NCI-H526 (cell line): Measurements from ENCODE around the gene TUBB1.

ENCODE experiments used
- DNase-seq, 2 experiments: peaks; one replicate each; lab custom pipeline; 2025; lab: John Stamatoyannopoulos, UW

TUBB1 gene

GRCh38 chr20:58989196-58989595 lies 30.0 kb upstream of the TUBB1 start:
- no peak for DNase-seq

DNA sequence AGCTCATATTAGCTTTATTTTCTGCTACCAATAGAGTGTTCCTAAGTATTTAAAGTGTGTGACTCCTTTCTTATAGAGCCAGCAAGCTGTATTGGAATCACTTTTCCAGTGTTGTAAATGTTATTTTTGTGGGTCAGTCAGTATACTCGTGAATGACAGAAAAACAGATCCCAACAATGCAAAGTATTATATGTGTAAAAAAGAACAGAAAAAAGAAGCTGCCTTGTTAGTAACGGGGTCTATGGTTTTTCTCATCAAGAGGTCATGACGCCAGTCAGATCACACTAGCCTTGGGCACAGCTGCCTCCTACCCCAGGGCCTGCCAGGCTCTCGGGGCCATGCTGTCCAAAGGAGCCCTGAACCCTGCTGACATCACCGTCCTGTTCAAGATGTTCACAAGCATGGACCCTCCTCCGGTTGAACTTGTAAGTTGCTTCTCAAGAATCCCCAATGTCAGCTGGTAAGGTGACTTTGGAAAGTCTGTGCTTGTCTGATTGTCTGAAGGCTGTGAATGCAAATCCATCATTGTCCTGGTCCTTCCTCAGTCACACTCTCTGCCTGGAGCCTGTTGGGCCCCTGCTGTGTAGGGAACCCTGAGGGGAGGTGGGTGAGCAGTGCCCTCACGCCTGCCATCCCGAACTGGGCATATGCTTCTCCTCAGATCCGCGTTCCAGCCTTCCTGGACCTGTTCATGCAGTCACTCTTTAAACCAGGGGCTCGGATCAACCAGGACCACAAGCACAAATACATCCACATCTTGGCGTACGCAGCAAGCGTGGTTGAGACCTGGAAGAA lies 28.4 kb upstream of the TUBB1 start:
- no peak for DNase-seq

- no peak for DNase-seq
Observed at GRCh38 chr20:58991715-58992114, 27.5 kb upstream of the TUBB1 start.

DNA sequence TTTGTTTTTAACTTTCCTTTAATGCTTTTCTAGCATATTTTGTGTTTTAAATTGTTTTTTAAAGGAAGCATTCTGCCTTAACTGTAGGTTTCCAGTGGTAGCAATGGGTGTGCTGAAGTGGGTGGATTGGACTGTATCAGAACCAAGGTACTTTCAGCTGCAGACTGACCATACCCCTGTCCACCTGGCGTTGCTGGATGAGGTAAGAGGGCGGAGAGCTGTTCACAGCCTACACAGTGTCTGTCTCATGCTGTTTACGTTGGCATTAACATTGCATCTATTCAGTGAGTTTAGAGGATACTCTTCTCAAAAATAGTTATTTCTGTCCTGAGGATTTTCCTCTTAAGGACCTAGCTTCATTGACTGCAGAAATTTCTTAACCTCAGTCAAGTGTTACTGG lies 26.3 kb upstream of the TUBB1 start:
- no peak for DNase-seq

DNA sequence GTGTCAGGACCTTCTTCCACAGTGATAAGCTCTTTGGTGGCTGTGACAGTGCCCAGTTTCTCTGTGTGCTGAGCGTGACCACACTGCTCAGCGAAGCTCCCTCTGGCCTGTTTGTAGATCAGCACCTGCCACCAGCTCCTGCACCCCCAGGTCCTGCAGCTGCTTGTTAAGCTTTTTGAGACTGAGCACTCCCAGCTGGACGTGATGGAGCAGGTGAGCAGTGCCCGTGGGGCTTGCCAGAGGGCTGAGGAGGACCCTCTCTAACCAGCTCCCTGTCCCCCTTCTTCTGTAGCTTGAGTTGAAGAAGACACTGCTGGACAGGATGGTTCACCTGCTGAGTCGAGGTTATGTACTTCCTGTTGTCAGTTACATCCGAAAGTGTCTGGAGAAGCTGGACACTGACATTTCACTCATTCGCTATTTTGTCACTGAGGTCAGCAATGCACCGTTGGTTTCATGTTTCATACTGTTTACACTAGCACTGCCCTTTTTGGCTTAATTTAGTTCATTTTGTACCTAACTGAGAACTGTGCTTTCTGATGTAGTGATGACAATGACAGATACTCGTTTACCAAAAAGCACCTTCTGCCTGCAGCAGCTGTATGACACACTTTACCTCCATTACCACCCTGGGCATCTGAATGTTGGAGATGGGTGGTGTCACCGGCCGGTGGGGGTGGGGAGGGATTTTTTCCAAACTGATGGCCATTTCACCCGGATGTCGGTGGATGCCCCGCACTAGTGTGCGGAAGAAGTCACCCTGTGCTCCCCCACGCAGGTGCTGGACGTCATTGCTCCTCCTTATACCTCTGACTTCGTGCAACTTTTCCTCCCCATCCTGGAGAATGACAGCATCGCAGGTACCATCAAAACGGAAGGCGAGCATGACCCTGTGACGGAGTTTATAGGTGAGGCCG lies 25.6 kb upstream of the TUBB1 start:
- no peak for DNase-seq

- DNase-seq: no peak
Observed at GRCh38 chr20:58994390-58995159, 24.7 kb upstream of the TUBB1 start.

DNA sequence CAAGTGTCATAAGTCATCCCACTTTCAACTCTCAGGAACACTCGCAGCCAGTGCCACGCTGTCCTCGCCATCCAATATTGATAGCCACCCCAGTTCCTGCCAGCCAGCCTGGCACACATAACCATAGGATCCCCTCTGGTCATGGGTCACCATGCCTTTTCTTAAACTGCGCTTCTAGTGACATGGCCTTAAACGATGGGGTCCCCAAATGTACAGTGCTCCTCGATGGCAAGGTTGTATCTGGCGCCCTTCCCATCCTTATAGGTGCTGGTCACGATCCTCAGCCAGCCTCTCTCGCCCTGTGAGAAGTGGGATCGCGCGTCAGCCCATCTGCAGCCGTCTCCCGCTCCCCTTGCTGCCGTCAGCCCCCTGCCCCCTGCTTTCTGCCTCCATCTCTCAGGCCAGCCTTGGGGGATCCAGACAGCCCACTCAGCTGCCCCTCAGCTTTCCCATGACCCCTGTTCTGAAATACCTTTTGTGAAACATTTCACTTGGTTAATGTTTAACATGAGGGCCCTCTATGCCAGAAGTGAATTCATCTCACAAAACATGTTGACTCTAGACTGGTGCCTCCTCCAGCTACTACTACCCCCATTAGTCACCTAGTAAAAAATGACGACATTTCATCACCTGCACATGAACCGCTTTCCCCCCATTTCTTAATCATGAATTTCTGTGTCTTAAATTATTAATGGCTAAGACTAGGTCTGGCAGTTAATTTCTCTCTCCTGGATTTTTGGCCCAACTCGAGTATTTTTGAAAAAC lies 23.6 kb upstream of the TUBB1 start:
- DNase-seq: no peak

- no peak for DNase-seq
Observed at GRCh38 chr20:58996226-58996611, 23.0 kb upstream of the TUBB1 start.

DNA sequence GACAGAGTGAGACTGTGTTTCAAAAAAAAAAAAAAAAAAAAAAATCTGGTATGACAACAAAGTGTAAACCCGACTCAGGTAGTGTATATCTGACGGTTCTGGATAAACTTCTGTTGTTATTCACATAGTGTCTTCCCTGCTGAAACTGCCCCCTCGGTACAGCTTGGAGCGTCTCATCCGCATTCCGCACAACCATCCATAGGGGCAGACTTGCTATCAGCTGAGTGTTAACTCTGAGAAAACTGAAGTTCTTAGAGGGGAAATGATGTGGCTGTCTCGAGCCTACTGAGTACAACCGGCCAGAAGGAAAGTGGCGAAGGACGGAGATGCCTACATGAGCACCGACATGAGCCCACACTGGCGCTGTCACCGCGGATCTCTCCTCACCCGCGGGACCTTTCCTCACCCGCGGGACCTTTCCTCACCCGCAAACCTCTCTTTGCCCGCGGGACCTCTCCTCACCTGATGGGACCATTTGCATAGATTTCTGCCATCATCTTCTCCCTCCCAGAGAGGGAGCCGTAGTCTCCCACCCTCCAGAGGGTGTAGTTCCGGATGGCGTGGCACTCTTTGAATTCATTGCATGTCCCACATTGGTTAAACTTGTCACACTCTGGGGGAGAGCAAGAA lies 22.0 kb upstream of the TUBB1 start:
- no peak for DNase-seq

- no peak for DNase-seq
Observed at GRCh38 chr20:58998656-58999055, 20.6 kb upstream of the TUBB1 start.

GRCh38 chr20:59000326-59000725 lies 18.9 kb upstream of the TUBB1 start:
- no peak for DNase-seq

GRCh38 chr20:59001068-59001448 lies 18.2 kb upstream of the TUBB1 start:
- DNase-seq: no peak

GRCh38 chr20:59001449-59002171 lies 17.6 kb upstream of the TUBB1 start:
- DNase-seq: no peak

- no peak for DNase-seq
Observed at GRCh38 chr20:59002388-59002787, 16.8 kb upstream of the TUBB1 start.

GRCh38 chr20:59002874-59003399 lies 16.3 kb upstream of the TUBB1 start:
- no peak for DNase-seq

GRCh38 chr20:59003836-59004492 lies 15.3 kb upstream of the TUBB1 start:
- no peak for DNase-seq

DNA sequence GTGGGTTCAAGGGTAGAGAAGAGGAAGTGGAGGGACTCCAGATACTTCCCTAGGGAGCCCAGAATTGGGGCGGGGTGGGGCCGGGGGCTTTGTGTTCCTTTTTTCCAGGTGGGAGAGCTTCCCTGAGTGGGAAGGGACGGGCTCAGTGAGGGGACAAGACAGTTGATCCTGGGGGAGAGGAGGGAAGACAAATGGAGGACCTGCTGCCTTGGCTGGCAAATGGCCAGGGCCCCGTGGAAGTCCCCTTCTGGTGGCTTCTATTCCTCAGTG lies 14.8 kb upstream of the TUBB1 start:
- no peak for DNase-seq

DNA sequence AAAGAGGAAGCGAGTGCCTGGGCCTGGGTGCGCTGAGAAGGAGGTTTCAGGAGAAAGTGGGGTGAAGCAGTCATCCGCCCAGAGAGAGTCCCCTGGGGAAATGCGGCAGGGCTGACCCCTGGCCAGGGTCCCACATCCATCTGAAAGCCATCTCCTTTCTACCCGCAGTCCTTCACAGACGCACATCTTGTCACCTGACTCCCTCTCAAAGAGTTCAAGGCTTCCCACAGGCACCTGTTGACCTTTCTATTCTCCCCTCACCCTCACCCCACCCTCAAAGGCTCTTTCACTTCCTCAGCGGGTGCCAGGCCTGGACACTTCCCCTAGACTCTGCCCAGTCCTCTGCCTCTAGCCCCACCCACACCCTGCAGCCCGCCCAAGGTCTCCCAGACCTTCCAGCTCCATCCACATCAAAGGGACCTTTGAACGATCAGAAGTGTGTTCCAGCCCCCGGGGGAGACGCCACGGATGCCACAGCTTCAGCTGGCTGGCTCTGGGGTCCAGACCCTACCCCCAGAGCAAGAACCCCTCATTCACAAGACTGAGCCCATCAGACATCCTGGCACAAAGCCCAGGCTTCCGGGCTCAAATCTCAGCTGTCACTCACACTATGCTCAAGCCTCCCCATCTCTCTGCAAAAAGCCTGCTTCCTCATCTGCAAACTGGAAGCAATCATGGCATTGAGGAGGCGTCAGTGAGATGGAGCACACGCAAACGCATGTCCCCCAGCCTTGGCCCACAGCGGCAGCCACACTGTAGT lies 14.3 kb upstream of the TUBB1 start:
- no peak for DNase-seq

- DNase-seq: no peak
Observed at GRCh38 chr20:59005523-59006166, 13.6 kb upstream of the TUBB1 start.
